ENCODE data around the gene PPDPF. TPM values are rescaled to one million over a fixed set of nuclear protein-coding genes. Genes with fewer than 3 reads are reported as not detected.
A peak's percentile ranks its signal among the peaks of the same experiment; 100 is the strongest.
"Not testable (repeated sequence)": the region's sequence is repeated elsewhere in the genome, so short reads cannot be mapped to it uniquely, and the experiment has no call there.

Gene PPDPF
- total RNA-seq, 1 experiment from 2014 or later: 79.7 TPM

- DNase-seq: no peak
- Histone ChIP-seq H3K4me3 (ENCODE audit: insufficient read depth, low read depth, low read length) (no peak overlapping the region), H3K27me3 (ENCODE audit: control insufficient read depth, insufficient read depth, low read length) (peaks cover 34% of the 10 kb centered on the region), H3K36me3 (replicated peaks; ENCODE audit: control insufficient read depth, insufficient read depth, low read length) (no peaks in the 10 kb centered on the region)
Measured at GRCh38 chr20:63500902-63501817, 19.4 kb upstream of the PPDPF start.

DNA sequence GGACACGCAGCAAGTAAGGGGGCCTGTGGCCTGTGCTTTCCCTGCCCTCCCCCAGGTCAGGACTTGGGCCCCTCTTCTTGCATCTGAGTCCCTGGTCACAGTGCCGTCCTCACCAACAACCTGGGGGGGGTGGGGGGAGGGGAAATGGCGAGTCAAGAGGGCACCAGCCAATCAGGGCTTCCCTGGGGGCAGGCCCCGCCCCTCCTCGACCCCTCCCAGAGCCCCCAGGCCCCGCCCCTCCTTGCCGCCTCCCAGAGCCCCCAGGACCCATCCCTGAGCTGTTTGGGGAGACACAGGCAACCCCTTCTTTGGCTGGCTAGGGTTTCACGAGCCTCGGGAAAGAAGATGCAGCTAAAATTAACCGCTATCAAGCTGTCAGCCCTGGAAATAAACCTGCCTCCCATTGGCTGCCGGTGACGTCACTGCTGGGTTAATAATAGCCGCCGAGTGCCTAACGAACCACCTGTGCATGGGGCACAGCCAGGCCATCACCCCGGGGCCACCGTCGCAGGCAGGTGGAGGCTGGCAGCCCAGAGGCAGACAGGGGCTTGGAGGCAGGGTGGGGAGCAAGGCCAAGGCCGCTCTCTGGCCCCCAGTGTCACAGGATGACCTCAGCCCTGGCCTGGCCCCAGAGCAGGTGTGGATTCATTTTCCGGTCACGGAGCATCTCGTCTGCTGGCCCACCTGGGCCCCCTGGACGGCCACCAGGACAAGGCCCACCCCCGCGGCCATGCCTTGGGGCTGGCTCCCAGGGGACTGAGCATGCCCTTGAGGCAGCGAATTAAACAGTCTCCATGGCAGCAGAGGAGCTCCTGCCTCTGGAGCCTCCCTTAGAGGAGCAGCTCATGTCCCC is 18.5 kb upstream of the PPDPF start:
- peaks cover 29% of the 10 kb centered on the region for H3K27me3 ChIP-seq (ENCODE audit: control insufficient read depth, insufficient read depth, low read length)
- DNase-seq: peak; percentile 98
- no peaks in the 10 kb centered on the region for H3K36me3 ChIP-seq (replicated peaks; ENCODE audit: control insufficient read depth, insufficient read depth, low read length)
- H3K4me3 ChIP-seq (ENCODE audit: insufficient read depth, low read depth, low read length): peak overlapping the region; percentile 36

DNA sequence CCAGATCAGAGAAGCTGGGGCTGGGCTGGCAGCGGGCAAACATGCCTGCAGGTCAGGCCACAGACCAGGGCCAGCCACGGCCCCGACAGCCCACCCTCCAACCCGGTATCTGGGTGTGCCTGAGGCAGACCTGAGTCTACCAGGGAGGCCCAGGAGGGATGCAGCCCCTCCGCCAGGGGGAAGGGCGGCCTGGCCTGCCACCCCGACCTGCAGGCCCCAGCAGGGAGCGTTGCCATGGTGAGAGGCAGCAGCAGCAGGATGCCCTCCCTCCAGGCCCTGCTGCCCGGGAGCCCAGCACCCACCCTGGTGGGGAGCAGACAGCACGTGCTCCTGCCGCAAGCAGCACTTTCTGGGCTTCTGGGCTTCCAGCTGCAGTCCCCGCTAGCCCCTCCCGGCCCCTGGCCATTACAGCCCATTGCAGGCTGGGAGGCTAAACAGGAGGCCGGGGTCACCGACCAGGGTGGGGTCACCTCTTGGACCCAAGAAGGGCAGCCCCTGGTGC is 17.8 kb upstream of the PPDPF start:
- H3K27me3 ChIP-seq (ENCODE audit: control insufficient read depth, insufficient read depth, low read length): peaks cover 22% of the 10 kb centered on the region
- no peak overlapping the region for H3K4me3 ChIP-seq (ENCODE audit: insufficient read depth, low read depth, low read length)
- DNase-seq: peak; percentile 75
- no peaks in the 10 kb centered on the region for H3K36me3 ChIP-seq (replicated peaks; ENCODE audit: control insufficient read depth, insufficient read depth, low read length)

DNA sequence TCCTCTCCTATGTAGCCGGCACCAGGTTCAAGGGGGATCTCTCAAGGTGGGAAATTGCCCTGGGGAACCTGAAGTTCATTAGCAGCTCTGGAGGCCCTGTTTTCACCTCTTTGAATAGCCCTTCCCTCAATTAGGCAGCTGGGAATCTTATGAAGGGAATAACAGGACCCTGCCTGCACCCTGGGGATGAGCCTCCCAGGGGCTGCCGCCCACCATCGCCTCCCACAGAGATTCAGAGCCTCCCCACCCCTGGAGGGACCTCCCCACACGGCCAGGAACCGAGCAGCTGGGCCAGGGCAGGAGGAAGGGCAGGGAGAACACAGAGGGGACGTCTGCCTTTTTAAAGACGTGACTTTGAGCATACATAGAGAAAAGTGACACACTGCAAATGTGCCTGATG is 17.0 kb upstream of the PPDPF start:
- H3K4me3 ChIP-seq (ENCODE audit: insufficient read depth, low read depth, low read length): no peak overlapping the region
- H3K27me3 ChIP-seq (ENCODE audit: control insufficient read depth, insufficient read depth, low read length): peaks cover 14% of the 10 kb centered on the region
- H3K36me3 ChIP-seq (replicated peaks; ENCODE audit: control insufficient read depth, insufficient read depth, low read length): no peaks in the 10 kb centered on the region
- peak; percentile 45 for DNase-seq

DNA sequence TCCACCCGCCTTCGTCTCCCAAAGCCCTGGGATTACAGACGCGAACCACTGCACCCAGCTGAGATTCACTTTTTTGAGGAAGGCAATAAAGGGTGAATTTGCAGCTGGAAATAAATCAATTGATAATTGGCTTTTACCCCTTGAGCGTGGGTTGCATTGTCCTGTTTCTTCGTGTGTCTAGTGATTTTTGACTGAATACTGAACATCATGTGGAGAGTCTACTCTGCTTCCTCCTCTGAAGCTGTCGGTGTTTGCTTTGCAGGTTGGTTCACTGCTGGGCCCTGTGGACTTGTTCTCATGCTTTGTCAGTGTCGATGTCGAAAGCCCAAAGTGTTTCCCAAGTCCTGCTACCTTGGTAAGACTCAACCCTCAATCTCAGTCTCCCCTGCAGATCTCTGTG is 15.9 kb upstream of the PPDPF start:
- H3K27me3 ChIP-seq (ENCODE audit: control insufficient read depth, insufficient read depth, low read length): peaks cover 8% of the 10 kb centered on the region
- no peak overlapping the region for H3K4me3 ChIP-seq (ENCODE audit: insufficient read depth, low read depth, low read length)
- no peaks in the 10 kb centered on the region for H3K36me3 ChIP-seq (replicated peaks; ENCODE audit: control insufficient read depth, insufficient read depth, low read length)
- DNase-seq: peak; percentile 21

GRCh38 chr20:63505281-63505680 is 15.3 kb upstream of the PPDPF start:
- Histone ChIP-seq H3K4me3 (ENCODE audit: insufficient read depth, low read depth, low read length) (no peak overlapping the region), H3K27me3 (ENCODE audit: control insufficient read depth, insufficient read depth, low read length) (peaks cover 3% of the 10 kb centered on the region; the same call in 1 of the 2 replicates), H3K36me3 (replicated peaks; ENCODE audit: control insufficient read depth, insufficient read depth, low read length) (no peaks in the 10 kb centered on the region)
- DNase-seq: peak; percentile 35

- H3K4me3 ChIP-seq (ENCODE audit: insufficient read depth, low read depth, low read length): no peak overlapping the region
- DNase-seq: peak; percentile 29
- no peaks in the 10 kb centered on the region for H3K36me3 ChIP-seq (replicated peaks; ENCODE audit: control insufficient read depth, insufficient read depth, low read length)
- H3K27me3 ChIP-seq (ENCODE audit: control insufficient read depth, insufficient read depth, low read length): peaks cover 3% of the 10 kb centered on the region; the same call in 1 of the 2 replicates
Measured at GRCh38 chr20:63505723-63506122, 14.8 kb upstream of the PPDPF start.

DNA sequence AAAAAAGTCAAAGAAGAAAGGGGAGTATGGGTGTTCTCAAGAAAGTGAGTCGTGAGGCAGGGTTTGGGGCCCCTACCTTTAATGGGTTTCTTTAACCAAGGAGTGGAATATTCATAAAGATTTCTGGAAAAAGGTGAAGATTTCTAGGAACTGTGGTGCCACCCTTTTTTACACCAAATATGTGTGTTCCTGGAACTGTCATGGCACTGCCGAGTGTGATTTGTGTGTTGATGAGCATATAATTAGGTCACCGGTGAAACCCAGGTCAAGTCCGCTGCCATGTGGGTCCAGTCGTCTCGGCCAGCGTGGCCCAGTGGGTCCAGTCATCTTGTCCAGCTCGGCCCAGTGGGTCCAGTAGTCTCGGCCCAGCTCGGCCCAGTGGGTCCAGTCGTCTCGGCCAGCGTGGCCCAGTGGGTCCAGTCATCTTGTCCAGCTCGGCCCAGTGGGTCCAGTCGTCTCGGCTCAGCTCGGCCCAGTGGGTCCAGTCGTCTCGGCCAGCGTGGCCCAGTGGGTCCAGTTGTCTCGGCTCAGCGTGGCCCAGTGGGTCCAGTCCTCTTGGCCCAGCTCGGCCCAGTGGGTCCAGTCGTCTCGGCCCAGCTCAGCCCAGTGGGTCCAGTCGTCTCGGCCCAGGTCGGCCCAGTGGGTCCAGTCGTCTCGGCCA is 13.4 kb upstream of the PPDPF start:
- Histone ChIP-seq H3K4me3 (ENCODE audit: insufficient read depth, low read depth, low read length) (no peak overlapping the region), H3K36me3 (replicated peaks; ENCODE audit: control insufficient read depth, insufficient read depth, low read length) (no peaks in the 10 kb centered on the region), H3K27me3 (ENCODE audit: control insufficient read depth, insufficient read depth, low read length) (no peaks in the 10 kb centered on the region)
- no peak for DNase-seq

- peak; percentile 38 for DNase-seq
- Histone ChIP-seq H3K4me3 (ENCODE audit: insufficient read depth, low read depth, low read length) (no peak overlapping the region), H3K36me3 (replicated peaks; ENCODE audit: control insufficient read depth, insufficient read depth, low read length) (no peaks in the 10 kb centered on the region), H3K27me3 (ENCODE audit: control insufficient read depth, insufficient read depth, low read length) (no peaks in the 10 kb centered on the region)
Measured at GRCh38 chr20:63508072-63508768, 12.3 kb upstream of the PPDPF start.

- Histone ChIP-seq H3K27me3 (ENCODE audit: control insufficient read depth, insufficient read depth, low read length) (no peaks in the 10 kb centered on the region), H3K4me3 (ENCODE audit: insufficient read depth, low read depth, low read length) (no peak overlapping the region), H3K36me3 (replicated peaks; ENCODE audit: control insufficient read depth, insufficient read depth, low read length) (no peaks in the 10 kb centered on the region)
- DNase-seq: no peak
Measured at GRCh38 chr20:63509088-63509564, 11.4 kb upstream of the PPDPF start.

DNA sequence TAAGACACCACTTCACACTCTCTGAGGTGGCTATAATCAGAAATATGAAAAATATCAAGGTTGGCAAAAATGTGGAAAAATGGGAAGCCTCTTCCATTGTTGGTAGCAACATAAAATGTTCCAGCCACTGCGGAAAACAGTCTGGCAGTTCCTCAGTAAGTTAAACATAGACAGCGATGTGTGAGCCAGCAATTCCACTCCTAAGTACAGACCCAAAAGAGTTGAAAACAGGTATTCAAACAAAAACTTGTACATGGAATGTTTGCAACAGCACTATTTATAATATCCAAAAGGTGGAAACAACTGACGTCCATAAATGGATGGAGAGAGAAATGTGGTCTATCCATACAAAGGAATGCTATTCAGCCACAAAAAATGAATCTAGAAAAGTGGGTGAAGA is 7.4 kb upstream of the PPDPF start:
- H3K36me3 ChIP-seq (replicated peaks; ENCODE audit: control insufficient read depth, insufficient read depth, low read length): no peaks in the 10 kb centered on the region

DNA sequence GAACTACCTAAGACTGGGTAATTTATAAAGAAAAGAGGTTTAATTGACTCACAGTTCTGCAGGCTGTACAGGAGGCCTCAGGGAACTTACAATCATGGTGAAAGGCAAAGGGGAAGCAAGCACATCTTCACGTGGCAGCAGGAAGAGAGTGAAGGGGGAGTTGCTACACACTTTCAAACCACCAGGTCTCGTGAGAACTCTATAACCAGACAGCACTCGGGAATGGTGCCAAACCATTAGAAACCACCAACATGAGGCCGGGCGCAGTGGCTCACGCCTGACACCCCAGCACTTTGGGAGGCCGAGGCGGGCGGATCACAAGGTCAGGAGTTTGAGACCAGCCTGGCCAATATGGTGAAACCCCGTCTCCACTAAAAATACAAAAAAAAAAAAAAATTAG is 6.0 kb upstream of the PPDPF start:
- not testable (repeated sequence) for H3K4me3 ChIP-seq (ENCODE audit: insufficient read depth, low read depth, low read length); H3K36me3 ChIP-seq (replicated peaks; ENCODE audit: control insufficient read depth, insufficient read depth, low read length); H3K27me3 ChIP-seq (ENCODE audit: control insufficient read depth, insufficient read depth, low read length)
- DNase-seq: peak; percentile 23

More for the DNA sequence above, 7.4 kb upstream of the PPDPF start:
- H3K4me3 ChIP-seq (ENCODE audit: insufficient read depth, low read depth, low read length): no peak overlapping the region
- no peaks in the 10 kb centered on the region for H3K27me3 ChIP-seq (ENCODE audit: control insufficient read depth, insufficient read depth, low read length)
- DNase-seq: no peak

DNA sequence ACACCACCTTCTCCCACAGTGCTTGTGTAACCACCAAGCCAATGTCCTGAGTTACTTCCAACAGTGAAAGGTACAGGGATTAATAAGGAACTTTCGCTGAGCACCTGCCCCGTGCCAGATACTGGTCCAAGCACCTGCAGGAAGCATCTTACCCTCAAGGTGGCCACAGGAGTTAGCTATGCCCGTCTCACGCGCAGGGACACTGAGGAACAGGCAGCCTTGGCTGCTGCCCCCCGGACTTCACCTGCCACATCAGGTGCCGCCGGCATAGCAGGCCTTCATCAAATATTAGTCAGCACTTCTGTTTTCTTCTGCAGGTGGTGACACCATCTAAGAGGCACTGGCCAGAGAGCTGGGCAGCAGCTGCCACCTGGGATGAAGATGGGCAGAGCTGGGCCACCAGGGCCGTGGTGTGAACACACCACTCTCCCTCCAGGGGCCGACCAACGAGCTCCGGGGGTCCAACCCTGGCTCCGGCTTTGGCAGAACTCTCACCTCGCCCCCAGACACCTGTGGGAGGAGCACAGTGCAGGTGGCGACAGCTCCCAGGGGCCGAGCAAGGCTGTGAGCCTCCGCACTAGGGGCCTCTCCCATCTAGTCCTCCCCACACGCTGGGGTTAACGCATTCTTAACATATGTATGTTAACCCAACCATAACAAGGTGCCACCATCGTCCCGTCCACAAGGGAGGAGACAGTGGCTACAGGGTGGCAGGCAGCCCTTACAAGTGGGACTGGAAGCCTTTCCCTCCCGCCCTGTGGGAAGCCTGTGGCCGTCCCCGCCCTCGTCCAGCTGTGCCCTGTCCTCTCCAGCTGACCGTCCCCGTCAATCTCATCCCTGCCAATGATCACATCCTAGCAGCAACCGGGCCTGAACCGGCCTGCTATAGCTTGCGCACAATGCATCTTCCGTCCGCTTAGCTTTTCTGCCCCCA is 2.9 kb upstream of the PPDPF start:
- Histone ChIP-seq H3K36me3 (replicated peaks; ENCODE audit: control insufficient read depth, insufficient read depth, low read length) (peaks cover 6% of the 10 kb centered on the region), H3K4me3 (ENCODE audit: insufficient read depth, low read depth, low read length) (no peak overlapping the region), H3K27me3 (ENCODE audit: control insufficient read depth, insufficient read depth, low read length) (peaks cover 7% of the 10 kb centered on the region)
- DNase-seq: peak; percentile 43

Measured in H7 (cell line).